T follicular helper cell (primary cell): ENCODE results near the gene PXK.

Experiments
- DNase-seq: peaks from one replicate; pipeline ENCODE4 v3.0.0-alpha.2; 2020; ENCODE audit warnings: low read depth

The PXK gene

GRCh38 chr3:58383904-58384303, 51.2 kb downstream of the PXK start:
- no peak for DNase-seq

DNA sequence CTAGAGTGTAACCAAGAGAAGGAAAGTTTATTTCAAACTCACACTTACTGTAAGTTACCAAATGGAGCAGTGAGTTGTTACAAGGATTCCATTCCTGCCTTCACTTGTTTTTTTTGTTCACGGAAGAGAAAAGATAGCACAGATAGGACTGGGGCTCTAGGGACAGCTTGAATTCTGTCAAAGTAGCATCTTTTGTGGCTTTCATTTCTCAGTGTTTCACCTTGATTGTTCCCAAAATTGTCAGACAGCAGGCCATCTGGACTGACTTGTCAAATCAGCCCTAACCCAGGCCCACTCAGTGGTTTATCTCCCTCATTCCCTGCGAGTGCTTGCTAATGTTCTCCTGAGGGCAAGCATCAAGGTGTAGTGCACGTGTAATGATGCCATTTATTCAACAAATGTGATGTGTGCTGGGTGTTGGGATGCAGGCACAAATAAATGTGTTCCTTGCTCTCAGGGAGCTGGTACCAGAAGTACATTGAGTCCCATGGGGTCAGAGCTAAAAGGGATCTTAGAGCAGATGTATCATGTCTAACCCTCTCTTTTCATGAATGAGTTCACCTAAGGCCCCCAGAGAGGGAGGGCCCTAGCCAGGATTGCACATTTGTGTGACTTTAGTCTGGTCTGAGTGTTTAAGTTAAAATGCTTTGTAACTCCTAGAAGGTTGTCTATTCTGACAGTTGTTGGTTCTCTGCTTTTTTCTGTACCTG, 51.8 kb downstream of the PXK start:
- no peak for DNase-seq

DNA sequence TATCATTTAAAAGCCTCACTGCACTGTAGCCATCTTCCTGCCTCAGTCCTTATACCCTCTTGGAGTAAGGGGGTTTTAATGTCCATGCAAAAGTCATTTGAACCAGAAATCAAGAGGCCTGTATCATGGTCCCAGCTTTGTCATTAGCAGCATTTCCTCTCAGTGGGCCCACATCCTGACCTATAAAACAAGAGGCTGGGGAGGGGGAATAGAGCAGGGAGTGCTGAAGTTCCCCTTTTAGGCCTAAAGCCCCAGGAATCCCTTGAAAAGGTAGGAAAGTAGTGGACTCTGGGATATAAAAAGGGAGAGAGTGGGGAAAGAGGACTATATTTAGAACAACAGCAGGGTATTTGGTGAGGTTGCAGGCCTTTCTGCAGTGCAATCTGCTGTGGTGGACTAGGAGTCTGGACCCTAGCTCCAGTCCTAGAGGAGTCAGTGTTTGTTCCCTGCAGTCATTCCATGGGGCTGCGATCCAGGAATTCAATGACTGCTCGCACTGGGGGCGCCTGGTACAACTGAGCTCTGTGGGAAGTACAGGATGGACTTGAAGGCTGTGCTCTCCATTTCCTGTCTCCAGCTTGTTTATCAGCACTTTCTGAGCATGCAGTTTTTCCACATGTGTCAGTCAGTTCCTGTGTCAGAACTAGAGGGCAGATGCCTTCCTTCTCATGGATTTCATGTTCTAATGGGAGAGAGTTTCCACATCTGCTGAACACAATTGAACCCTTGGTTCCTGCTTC, 54.1 kb downstream of the PXK start:
- no peak for DNase-seq

DNA sequence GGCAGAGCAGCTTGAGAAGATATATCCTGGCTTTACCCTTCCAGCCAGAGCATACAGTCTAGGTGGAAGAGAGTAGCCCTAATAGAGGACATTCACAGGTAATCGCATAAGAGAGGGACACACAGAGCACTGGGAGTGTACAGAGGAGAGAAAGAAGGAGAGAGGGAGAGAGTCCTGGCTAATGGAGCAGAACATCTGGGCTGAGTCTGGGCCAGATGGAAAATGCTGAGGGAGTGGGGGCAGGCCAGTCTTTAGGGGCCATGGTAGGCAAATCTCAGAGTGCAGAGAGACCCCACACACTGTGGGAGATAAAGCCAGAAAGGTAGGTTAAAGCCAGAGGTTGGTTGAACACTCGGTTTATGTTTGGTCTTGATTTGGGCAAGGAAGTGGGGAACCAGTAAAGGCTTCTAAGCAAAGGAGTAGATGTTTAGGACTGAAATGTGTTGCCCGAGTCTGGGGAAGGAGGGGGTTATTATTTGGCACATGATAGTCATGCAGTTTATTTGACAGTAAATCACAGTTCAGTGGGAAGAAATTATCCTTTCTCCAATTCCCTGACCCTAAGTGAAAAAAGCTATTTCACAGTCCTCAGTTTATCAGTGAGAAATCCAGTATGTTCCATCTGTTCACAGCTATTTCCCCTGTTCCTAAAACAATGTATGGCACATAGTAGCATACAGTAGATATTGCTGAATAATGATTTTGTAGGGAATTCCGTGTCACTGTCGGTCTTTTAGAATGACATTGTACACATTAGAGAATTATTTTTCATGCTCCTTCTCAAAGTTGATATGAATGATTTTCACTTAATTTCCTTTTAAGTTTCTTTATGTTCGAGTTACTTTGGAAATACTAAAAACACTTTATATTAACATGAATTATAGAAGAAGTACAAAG, 55.2 kb downstream of the PXK start:
- no peak for DNase-seq

GRCh38 chr3:58388550-58389091, 55.9 kb downstream of the PXK start:
- no peak for DNase-seq

GRCh38 chr3:58391156-58391865, 58.6 kb downstream of the PXK start:
- no peak for DNase-seq

DNA sequence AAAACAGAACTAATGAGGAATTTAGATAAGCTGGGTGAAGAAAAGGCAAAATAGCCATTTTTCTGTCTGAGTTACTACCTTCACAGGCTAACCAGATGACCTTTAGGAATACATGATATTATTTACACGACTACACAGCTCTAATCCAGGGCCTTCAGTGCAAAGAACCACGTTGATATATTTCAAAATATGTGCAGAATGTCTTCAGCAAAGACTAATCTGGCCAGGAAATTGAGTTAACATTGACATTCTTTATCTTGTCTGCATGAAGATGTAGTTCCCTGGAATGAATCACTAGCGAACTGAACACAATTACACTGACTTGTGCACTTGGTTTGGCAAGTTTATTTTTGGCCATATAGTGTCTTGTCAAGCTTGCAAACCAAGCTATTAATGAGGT, 59.5 kb downstream of the PXK start:
- DNase-seq, result no peak

GRCh38 chr3:58394339-58394738, 61.6 kb downstream of the PXK start:
- no peak for DNase-seq

GRCh38 chr3:58398669-58399333, 66.1 kb downstream of the PXK start:
- no peak for DNase-seq

DNA sequence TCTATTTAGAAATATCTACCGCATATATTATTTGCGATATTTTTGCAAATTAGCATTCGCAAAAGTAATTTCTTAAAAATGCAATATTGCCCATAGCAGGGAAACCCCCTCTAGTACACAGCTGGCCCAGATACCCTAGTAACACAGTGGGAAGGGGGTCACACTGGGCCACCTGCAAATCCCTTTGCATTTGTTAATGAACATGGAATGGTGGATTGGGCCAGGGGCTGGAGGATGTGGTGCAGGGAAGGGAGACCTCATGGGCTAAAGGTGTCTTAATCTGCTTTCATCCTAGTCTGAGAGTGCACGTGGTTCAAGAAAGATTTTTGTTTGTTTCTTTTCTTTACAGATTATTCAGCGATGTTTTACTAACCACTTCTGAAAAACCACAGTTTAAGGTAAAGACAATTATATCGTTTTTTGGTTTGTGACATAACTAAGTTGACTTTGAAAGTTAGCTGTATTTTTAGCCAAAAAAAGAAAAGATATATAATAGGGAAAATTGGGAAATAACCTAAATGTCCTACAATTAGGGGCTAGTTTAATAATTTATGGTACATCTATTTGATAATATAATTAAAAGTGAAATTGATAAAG, 70.9 kb downstream of the PXK start:
- DNase-seq, result no peak

- no peak for DNase-seq
These were observed 71.7 kb downstream of the PXK start for GRCh38 chr3:58404396-58404795.

DNA sequence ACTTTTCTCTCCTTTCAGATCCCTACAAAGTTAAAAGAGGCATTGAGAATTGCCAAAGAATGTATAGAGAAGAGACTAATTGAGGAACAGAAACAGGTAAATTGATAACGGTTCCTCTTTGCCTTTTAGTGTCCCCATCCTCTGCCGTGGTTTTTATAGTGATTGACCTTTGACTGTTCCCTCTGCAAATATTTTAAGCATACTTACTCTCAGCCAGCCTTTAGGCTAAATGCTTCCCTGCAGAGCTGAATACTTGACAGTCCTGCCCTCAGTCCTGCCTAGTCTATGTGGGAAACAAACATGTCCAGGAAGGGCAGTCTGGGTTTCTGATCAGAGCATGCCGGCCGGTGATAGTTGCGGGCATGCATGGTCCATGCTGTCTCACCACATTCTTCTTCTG, 76.2 kb downstream of the PXK start:
- DNase-seq, result no peak

- no peak for DNase-seq
These were observed 77.0 kb downstream of the PXK start for GRCh38 chr3:58409663-58410062.

- no peak for DNase-seq
These were observed 78.3 kb downstream of the PXK start for GRCh38 chr3:58411036-58411435.

DNA sequence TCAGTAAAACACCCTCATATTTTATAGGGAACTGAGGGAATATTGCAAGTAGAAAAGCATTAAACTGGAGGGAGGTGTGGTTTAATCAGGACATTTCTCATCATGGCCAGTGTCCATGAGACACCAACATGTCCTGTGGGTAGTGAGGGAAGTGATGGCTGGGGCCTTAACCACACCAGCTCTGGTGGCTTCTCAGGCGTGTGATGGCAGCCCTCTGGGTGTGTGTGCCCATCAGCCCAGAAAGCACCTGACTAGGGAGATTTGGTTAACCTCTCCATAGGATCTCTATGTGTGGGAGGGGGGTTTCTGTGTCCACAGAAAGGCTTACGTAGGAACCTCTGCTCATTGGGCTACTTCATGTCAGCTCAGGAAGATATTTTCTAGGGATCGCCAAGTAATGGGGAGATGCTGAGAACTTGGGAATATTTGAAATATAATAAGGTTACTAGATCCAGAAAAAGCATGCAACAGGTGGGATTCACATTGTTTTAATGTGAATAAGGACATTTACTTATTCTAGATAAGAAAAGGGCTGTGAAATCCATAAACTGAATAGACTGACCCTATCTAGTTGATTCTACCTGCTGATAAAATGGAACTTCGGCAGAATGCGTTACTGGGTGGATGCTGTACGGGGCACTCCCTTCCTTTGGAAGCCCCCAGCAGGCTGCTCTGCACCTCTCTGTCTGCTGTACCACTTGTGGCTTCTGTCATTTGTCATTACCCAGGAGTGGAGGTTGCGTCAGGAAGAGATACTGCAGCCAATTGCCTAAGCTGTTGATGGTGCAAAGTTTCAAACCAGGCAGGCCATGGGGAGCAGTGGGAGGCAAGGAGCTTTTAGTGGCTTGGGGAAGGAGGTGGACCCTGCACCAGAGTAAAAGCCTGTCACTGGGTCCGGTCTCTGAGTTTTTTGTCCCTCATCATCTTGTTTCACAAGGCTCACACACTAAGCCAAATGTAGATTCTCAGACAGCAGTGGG, 79.4 kb downstream of the PXK start:
- DNase-seq, result no peak

GRCh38 chr3:58414538-58415197, 82.0 kb downstream of the PXK start:
- peak; percentile 22 for DNase-seq

GRCh38 chr3:58416191-58416590, 83.5 kb downstream of the PXK start:
- DNase-seq, result no peak

- DNase-seq, result no peak
These were observed 84.4 kb downstream of the PXK start for GRCh38 chr3:58417075-58417474.

DNA sequence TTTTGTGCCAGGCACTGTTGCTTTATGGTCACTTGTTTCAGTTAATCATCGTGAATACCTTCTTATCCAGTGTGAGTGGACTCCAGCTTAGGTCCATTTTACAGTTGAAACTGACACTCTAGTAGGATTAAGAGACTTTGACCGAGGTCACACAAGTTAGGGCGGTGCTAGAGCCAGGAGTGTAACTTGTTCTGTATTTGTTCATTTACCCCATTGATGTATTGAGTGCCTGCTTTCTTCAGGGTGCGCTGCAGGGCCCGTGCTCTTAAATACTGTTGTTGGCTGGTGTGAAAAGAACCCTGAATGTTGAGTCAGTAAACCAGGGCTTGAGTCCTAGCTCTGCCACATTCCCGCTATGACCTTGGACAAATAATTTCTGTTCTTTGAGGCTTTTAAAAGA, 85.5 kb downstream of the PXK start:
- DNase-seq, result no peak
